ENCODE results near the gene DDHD1.
"Not testable (repeated sequence)": the region's sequence is repeated elsewhere in the genome, so short reads cannot be mapped to it uniquely, and the experiment has no call there.

DDHD1 gene

DNA sequence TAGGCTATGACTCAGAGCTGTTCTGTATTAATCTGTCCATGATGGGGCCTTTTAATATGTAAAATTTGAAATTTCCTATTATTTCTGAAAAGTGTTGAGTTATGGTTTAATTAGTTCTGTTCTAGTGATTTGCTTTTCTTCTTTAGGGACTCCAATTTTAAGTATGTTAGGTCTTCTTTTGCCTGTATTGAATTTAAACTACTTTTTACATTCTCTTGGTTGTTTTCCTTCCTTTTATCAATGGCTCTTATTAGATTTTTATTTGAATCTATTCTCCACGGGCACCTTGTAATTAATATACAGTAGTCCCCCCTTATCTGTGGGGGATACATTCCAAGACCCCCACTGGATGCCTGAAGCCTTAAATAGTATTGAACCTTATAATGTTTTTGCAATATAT lies 46.4 kb downstream of the DDHD1 start:
- DNase-seq: no peak

DNA sequence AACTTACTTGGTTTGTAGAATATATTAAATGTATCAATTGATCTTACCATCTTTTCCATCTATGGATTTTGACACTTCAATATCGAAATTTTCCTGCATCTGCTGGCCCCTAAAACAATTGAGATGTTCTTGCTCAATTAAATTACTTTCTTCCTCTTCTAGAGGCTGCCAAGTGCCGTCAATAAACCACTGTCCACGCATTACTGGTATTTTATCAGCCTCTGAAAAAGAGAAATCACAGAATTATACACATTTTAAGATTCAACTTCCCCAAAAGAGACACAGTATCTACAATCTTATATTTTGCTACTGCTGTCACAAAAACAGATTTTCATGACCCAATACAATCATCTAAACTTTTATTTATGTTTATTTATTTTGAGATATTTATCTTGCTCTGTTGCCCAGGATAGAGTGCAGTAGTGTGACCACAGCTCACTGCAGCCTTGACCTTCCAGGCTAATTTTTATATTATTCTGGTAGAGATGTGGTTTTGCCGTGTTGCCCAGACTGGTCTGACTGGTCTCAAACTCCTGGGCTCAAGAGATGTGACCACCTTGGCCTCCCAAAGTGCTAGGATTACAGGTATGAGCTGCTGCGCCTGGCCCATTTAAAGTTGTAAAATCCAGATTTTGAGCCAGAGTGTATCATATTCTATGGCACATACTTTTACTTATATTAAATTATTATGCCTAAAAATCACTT lies 49.3 kb downstream of the DDHD1 start:
- DNase-seq: no peak

DNA sequence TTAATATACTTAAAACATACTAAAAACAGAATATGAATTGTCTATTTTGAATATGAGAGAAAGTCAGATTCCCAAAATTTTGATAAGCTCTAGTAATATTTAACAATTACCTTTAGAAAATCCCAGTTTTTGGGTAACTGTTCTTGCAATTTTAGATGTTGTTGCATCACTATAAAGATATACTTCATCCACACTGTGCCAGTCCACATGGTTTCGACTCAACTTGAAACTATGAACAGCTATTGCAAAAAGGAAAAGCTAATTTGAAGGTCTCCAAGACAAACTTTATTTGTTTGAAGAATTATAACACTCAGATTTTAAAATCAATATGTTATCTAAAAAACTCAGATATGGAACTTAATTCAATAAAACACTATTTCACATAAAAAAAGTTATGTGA lies 59.9 kb downstream of the DDHD1 start:
- no peak for DNase-seq

DNA sequence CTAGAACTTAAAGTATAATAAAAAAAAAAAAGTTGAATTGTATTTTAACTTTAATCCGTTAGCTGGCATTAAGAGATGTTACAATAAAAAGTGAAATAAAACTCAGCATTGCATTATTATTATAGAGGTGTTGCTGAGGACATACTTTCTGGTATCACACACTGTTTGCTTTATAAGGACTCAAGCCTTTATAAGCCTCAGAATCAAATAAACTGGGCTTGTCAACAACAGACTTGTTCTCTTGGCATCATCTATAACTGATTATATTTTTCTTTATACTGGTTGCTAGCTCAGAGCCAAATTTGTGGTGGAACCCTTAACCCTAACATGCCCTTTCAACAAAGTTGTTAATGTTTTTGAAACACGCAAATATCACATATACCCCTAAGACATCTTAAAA lies 62.3 kb downstream of the DDHD1 start:
- no peak for DNase-seq

DNA sequence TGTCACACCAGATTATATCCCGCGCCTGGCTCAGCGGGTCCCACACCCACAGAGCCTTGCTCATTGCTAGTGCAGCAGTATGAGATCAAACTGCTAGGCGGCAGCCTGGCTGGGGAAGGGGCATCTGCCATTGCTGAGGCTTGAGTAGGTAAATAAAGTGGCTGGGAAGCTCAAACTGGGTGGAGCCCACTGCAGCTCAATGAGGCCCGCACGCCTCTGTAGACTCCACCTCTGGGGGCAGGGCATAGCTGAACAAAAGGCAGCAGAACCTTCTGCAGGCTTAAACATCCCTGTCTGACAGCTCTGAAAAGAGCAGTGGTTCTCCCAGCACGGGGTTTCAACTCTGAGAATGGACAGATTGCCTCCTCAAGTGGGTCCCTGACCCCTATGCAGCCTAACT lies 68.2 kb downstream of the DDHD1 start:
- not testable (repeated sequence) for DNase-seq

DNA sequence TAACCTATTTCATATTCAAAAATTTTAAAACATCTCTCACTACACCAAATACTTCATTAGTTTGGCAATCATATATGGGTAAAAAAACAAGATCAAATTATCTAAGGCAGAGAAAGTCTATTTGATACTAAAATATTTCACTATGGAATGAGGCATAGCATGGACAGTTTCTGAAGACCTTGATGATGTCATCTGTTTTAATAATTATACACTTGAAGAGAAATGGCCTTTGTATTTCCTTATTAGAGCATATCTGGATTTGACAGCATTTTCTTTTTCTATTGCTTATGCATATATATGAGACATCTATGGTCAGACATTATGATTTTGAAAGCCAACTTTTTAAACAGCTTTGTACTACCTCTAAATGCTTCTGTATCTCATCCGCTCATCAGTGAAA lies 88.6 kb downstream of the DDHD1 start:
- no peak for DNase-seq

DNA sequence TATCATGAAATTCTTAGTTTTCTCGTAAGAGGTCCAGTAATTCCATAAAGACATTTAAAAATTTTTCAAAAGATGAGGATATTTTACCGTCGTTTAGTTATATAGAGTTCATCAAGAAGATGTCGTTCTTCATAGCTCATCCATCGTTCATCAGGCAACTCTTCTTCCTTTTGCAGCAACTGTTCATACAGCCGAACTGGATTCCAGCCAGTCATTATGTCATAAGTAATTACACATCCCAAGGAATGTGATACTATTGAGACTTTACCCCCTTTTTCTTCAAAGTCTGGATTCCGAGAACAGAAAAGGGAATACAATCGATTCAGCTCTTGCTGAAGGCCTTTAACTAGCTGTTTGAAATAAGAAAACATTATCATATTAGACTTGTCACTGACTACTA lies 90.3 kb downstream of the DDHD1 start:
- DNase-seq: no peak

DNA sequence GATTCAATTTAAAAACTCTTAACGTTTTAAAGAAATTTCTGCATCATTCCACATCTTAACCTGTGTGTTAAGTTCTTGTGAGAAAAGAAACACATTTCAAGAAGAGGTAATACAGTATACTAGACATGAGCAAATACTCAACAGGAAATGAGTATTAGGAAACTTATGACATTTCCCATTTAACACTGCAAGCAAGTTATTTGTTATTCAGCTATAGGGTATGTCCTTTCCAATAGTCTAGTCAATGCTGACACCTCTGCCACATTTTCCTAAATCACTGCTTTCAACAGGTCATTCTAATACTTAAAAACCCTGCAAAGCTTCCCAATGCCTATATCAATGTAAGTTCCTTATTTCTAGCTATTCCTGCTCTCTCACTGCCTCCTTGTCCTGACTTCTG lies 93.1 kb downstream of the DDHD1 start:
- DNase-seq: no peak

DNA sequence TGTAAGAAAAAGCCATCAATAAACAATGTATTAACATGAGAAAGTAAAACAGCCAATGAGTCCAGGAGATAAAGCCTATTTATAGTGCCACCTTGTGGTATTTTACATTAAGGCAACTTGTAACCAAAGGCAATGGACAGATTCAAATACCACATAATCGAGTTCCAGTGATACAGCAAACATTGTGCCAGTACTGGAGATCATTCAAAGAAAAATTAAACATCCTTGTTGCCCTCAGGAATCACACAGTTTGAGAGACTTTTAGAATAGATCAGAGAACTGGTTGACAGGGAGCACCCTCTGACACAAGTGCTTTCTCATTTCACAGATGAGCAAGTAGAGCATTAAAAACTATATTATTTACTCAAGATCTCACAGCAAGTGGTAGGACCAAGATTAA lies 98.1 kb downstream of the DDHD1 start:
- no peak for DNase-seq

DNA sequence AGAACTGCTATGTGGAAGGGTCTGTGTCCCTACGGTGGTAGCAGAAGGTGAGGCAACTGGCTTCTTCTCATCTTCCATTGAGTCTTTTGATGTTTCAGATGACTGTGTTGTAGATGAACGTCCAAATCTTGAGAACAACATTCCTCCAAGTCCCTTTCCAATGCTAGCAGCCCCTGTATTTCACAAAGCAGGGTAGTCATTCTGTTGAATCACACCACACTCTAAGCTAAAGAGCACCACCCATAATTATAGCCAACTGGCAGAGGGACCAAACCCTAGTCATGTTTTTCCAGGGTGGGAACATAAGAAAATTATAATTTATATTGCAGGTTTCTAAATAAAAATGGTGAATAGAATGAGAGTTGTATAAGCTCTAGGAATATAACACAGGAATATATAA lies 98.7 kb downstream of the DDHD1 start:
- no peak for DNase-seq

DNA sequence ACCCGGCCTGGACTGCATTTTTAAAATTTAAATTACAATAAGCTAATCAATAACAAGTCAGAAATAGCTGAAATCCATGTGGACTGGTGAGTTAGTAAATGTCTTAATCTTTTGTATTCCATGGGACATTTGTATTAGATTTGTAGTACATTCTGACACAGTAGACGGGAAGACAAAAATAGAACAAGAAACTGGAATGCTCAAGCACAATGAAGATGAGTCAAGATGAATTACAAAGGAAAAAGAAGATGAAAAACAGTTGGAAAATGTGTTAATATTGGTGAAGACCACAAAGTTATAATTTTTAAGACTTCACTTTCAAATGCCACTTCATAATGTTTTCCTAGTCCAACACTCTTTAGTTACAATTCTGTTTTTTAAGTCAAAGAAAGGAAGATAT lies 104.5 kb downstream of the DDHD1 start:
- no peak for DNase-seq

DNA sequence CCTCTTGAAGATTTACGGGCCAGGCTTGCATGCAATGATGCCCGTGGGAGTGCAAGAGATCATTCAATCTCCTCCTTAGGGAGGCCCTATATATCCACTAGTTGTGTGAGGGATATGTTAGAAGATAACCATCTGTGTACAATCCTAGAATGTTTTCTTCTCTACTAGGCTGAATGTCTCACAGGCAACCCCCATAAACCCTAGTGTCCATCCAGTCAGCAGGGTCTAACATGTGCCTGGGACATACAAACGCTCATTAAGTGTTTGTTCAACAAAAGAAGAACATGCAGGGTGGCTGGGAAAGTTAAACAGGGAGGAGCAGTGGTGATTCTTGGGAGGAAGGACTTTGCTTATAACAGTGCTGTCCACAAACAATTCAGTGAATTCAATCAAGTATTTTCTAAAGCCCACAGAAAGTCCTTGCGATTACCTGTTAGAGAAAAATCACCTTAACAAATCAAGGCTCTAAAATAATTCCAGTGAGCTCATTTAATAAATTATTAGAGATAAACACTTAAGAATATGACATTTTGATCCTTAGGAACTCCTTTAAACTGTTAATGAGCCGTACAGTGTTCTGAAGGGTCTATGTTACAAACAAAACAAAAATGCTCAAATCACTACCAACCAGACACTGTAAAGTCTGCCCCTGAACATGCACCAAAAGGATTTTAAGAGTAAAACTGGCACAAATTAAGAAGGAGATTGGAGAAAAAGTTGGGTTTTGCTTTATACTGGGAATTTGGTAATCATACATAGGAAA lies 105.6 kb downstream of the DDHD1 start:
- no peak for DNase-seq

DNA sequence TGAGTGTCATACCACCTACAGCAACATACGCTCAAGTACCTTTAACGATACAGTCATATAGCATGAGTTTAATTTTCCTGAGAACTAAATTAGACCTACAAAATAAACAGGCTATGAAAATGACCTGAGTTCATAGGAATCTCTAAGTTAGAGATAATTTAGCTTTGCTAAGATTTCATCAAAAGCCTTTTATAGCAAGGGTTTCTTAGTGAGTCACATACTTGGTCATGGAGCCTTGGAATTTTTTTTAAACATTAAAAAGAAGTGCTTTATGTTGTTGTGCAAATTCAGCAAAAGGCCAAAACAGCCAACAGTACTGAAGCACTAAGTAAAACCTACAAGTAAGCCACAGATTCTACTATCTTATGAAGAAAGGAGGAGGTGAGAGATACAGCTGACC lies 108.6 kb downstream of the DDHD1 start:
- no peak for DNase-seq

DNA sequence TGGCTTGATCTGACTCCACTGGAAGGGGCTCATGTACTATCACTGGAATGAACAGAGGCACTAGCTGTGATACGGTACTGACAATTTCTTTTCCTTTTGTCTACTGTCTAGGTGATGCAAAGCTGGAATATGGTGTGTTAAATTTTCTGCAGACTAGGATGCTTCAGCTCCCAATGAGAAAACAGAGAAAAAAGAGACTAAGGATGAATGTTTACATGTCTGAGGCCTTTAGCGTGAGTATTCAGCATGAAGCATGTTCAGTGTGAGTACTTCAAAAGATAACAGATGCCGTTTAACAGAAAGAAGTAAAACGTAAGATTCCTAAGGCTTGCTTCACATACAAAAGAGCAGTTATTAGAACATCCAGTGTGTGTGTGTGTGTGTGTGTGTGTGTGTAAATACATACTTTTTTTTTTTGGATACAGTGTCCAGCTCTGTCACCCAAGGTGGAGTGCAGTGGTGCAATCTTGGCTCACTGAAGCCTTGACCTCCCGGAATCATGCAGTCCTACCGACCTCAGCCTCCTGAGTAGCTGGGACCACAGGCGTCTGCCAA lies 110.0 kb downstream of the DDHD1 start:
- DNase-seq: no peak

DNA sequence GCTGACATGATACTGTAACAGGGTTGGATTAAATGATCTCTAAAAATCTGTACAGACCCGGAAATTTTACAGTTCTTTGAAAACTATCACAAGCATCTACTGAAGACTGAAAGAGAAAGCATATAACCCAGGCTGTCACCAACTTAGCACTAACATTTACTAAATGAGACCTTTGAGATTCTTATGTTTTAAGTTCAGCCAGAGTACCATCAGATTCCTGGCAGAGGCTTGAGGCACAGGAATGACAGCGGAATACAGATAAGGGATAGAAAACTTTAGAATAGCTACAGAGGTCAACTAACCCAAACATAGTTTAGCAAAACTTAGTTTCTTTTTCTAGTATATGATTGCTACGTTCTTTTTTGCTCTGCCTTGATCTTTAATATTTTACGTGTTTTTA lies 110.6 kb downstream of the DDHD1 start:
- no peak for DNase-seq

DNA sequence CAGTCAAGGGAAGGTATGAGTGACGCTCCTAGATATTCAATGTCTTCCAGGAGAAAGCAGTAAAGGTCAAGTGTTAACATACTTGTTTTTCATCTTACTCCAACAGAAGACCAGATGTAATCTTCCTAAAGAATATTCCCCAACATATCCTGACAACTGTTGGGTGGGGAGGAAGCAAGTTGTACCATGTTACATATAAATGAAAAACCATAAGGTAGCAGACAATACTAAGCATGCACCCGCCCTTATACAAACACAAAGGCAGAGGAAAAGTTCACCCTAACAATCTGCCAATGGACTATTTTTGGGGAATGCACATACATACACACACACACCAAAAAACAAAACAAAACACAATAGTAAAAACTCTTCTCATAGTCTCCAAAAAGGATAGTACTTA lies 112.1 kb downstream of the DDHD1 start:
- DNase-seq: no peak

DNA sequence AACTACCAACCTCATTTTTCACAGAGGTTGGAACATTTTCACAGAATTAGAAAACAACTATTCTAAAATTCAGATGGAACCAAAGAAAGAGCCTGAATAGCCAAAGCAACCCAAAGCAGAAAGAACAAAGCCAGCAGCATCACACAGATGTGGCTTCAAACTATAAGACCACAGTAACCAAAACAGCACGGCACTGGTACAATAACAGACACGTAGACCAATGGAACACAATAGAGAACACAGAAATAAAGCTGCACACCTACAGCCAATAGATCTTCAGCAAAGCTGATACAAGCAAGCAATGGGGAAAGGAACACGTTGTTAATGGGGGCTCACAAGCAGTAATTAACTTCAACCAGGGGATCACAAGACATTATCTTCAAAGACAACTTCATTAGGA lies 114.5 kb downstream of the DDHD1 start:
- DNase-seq: no peak

DNA sequence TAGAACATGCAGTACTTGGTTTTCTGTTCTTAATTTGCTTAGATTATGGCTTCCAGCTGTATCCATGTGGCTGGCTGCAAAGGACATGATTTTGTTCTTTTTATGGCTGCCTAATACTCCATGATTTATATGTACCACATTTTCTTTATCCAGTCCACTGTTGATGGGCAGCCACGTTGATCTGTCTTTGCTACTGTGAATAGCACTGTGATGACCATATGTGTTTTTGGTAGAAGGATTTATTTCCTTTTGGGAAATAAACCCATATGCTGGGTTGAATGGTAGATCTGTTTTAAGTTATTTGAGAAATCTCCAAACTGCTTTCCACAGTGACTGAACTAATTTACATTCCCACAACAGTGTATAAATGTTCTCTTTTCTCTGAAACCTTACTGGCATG lies 116.1 kb downstream of the DDHD1 start:
- no peak for DNase-seq

DNA sequence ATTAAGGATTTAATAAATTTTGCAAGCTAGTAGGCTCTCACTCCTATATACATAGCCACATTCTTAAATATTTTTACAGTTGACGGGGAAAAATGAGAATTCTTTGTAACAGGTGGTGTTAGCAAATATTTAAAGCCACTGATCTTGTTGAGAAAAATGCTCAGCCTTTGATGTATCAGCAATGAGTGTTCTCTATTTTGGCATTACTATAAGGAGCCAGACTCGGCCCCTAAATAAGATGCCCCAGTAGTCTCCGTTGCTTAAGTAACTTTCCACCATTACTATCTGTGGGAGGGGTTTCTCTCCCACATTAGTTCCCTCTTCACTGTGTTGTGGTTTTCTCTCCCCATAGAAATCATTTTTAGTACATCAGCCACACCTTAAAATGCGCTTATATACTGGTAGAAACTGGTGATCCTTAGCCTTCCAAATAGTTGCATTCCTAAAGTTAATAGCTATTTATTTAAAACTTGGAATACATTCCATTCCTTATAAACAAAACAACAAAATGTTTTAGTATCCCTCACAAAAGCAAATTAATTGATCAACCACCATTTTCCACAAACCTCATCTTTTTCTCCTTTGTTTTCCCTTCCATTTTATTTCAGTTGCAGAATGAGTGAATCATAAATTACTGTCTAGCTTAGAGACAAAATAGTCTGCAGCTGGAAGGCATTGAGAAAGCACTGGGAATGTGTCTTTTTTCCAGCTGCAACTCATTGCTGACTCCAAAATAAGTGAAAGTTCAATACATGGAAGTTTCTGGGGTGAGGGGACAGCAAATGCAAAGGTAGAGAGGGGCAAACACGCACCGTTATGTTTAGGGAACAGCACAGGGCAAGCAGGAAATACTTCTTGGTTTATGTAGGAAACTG lies 117.5 kb downstream of the DDHD1 start:
- no peak for DNase-seq

DNA sequence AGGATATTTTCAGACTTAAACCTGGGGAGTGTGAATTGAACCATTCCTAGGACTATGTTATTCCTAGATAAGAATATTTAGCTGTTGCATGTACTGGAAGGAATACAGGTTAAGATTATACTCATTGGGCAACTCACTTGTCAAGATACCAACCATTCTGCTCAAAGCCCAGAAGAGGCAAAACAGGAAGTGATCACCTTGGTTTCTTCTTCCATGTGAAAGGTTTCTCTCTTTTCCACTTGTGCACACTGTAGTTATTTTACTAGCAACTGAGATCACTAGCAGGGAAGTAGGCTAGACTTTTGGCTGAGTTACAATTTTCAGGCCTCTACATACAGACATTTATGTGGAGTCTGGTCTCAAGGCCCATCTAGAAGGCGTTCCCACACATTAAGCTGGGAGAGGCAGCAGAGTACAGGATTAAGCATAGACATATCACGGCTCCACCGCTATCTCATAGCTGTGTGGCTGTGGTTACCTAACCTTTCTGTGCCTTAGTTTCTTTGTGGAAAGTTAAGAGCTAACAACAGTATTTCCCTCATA lies 118.4 kb downstream of the DDHD1 start:
- DNase-seq: no peak

DNA sequence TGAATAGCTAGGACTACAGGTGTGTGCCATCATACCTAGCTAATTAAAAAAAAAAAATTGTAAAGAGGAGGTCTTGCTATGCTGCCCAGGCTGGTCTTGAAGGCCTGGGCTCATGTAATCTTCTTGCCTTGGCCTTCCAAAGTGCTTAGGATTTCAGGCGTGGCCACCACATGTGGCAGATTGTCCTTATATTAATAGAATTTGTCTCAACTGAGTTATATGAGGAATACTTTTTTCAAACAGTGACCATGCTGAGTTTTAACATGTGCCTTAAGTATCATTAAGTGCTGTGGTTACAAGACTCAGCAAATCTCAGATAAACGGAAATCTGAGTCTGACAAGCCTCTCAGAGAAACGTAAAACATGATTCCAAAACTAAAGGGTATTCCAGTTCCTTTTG lies 119.1 kb downstream of the DDHD1 start:
- no peak for DNase-seq

DNA sequence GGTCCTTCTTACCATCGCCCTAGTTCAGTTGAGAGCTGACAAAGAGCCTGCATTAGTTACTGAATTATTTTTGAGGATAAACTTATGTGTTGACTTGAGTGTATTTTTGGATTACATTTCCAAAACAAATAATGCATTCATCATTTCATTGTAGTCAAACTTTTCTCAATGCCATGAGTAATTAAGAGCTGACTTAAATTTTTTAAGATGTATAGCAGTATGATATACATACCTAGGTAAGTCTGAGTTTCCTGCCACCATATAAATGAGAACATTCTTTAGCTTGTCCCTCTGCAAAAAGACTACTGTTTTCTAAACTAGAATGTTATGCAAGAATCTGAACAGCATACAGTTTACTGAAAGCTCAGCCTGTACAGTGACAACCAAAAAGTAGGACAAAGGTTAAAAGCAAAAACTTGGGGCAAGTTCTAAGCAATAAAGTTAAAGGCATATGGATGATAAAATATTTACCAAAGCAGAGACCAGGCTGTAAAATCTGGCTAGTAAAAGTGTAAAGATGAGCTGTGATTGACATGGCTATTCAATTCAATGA lies 120.2 kb downstream of the DDHD1 start:
- DNase-seq: no peak

Measured in stimulated activated CD4-positive, alpha-beta T cell treated with anti-CD3 and anti-CD28 coated beads, Interleukin-2, amount 100 ng/mL, for 48 hours (primary cell).